ENCODE measurements around the gene WDPCP. TPM values are rescaled to one million over a fixed set of nuclear protein-coding genes. Genes with fewer than 3 reads are reported as not detected.
"Not testable (repeated sequence)": the region's sequence is repeated elsewhere in the genome, so short reads cannot be mapped to it uniquely, and the experiment has no call there.

The WDPCP gene
- polyA plus RNA-seq, 1 donor = 4.8 TPM

GRCh38 chr2:63573726-63574345 lies 14.4 kb downstream of the WDPCP start:
- not testable (repeated sequence) for H3K4me1 ChIP-seq (ENCODE audit: control insufficient read depth, insufficient read depth, low read length); H3K9me3 ChIP-seq (ENCODE audit: control insufficient read depth, low read depth, low read length); H3K27ac ChIP-seq (ENCODE audit: low read length); H3K36me3 ChIP-seq (ENCODE audit: control insufficient read depth, insufficient read depth, low read length); DNase-seq; H3K4me3 ChIP-seq (ENCODE audit: low read length); H3K27me3 ChIP-seq (ENCODE audit: control insufficient read depth, insufficient read depth, low read length)
- 96% methylated on average over 4 of the region's 13 CpGs for WGBS (ENCODE audit: insufficient coverage, low lambda C conversion rate)

GRCh38 chr2:63573026-63573425 lies 15.3 kb downstream of the WDPCP start:
- not testable (repeated sequence) for H3K9me3 ChIP-seq (ENCODE audit: control insufficient read depth, low read depth, low read length); H3K27ac ChIP-seq (ENCODE audit: low read length); H3K36me3 ChIP-seq (ENCODE audit: control insufficient read depth, insufficient read depth, low read length); H3K27me3 ChIP-seq (ENCODE audit: control insufficient read depth, insufficient read depth, low read length); H3K4me3 ChIP-seq (ENCODE audit: low read length); DNase-seq; H3K4me1 ChIP-seq (ENCODE audit: control insufficient read depth, insufficient read depth, low read length)
- no CpG with 5 or more reads among the region's 3 CpGs for WGBS (ENCODE audit: insufficient coverage, low lambda C conversion rate)

GRCh38 chr2:63572001-63572400 lies 16.3 kb downstream of the WDPCP start:
- H3K4me3 ChIP-seq (ENCODE audit: low read length) = no peak overlapping the region
- no peak overlapping the region for H3K27ac ChIP-seq (ENCODE audit: low read length)
- H3K27me3 ChIP-seq (ENCODE audit: control insufficient read depth, insufficient read depth, low read length) = no peaks in the 10 kb centered on the region
- WGBS (ENCODE audit: insufficient coverage, low lambda C conversion rate) = no CpG with 5 or more reads among the region's 2 CpGs
- no peaks in the 10 kb centered on the region for H3K4me1 ChIP-seq (ENCODE audit: control insufficient read depth, insufficient read depth, low read length)
- no peak for DNase-seq
- no peaks in the 10 kb centered on the region for H3K9me3 ChIP-seq (ENCODE audit: control insufficient read depth, low read depth, low read length)
- H3K36me3 ChIP-seq (ENCODE audit: control insufficient read depth, insufficient read depth, low read length) = no peaks in the 10 kb centered on the region

- Histone ChIP-seq H3K4me3 (ENCODE audit: low read length) (no peak overlapping the region), H3K27ac (ENCODE audit: low read length) (no peak overlapping the region), H3K36me3 (ENCODE audit: control insufficient read depth, insufficient read depth, low read length) (no peaks in the 10 kb centered on the region), H3K9me3 (ENCODE audit: control insufficient read depth, low read depth, low read length) (no peaks in the 10 kb centered on the region), H3K27me3 (ENCODE audit: control insufficient read depth, insufficient read depth, low read length) (no peaks in the 10 kb centered on the region), H3K4me1 (ENCODE audit: control insufficient read depth, insufficient read depth, low read length) (no peaks in the 10 kb centered on the region)
- WGBS (ENCODE audit: insufficient coverage, low lambda C conversion rate) = 100% methylated on average over 1 of the region's 2 CpGs
- DNase-seq = no peak
These were observed 17.0 kb downstream of the WDPCP start for GRCh38 chr2:63571291-63571690.

- DNase-seq = no peak
- Histone ChIP-seq H3K27ac (ENCODE audit: low read length) (no peak overlapping the region), H3K36me3 (ENCODE audit: control insufficient read depth, insufficient read depth, low read length) (no peaks in the 10 kb centered on the region), H3K4me3 (ENCODE audit: low read length) (no peak overlapping the region), H3K27me3 (ENCODE audit: control insufficient read depth, insufficient read depth, low read length) (no peaks in the 10 kb centered on the region), H3K4me1 (ENCODE audit: control insufficient read depth, insufficient read depth, low read length) (no peaks in the 10 kb centered on the region), H3K9me3 (ENCODE audit: control insufficient read depth, low read depth, low read length) (no peaks in the 10 kb centered on the region)
These were observed 18.5 kb downstream of the WDPCP start for GRCh38 chr2:63569740-63570139.

GRCh38 chr2:63562751-63563150 lies 25.5 kb downstream of the WDPCP start:
- H3K4me3 ChIP-seq (ENCODE audit: low read length) = no peak overlapping the region
- H3K9me3 ChIP-seq (ENCODE audit: control insufficient read depth, low read depth, low read length) = no peaks in the 10 kb centered on the region
- H3K27ac ChIP-seq (ENCODE audit: low read length) = no peak overlapping the region
- no peaks in the 10 kb centered on the region for H3K27me3 ChIP-seq (ENCODE audit: control insufficient read depth, insufficient read depth, low read length)
- no peak for DNase-seq
- no peaks in the 10 kb centered on the region for H3K36me3 ChIP-seq (ENCODE audit: control insufficient read depth, insufficient read depth, low read length)
- no peaks in the 10 kb centered on the region for H3K4me1 ChIP-seq (ENCODE audit: control insufficient read depth, insufficient read depth, low read length)

- not testable (repeated sequence) for H3K27me3 ChIP-seq (ENCODE audit: control insufficient read depth, insufficient read depth, low read length); H3K27ac ChIP-seq (ENCODE audit: low read length); H3K4me1 ChIP-seq (ENCODE audit: control insufficient read depth, insufficient read depth, low read length); DNase-seq; H3K36me3 ChIP-seq (ENCODE audit: control insufficient read depth, insufficient read depth, low read length); H3K9me3 ChIP-seq (ENCODE audit: control insufficient read depth, low read depth, low read length); H3K4me3 ChIP-seq (ENCODE audit: low read length)
- WGBS (ENCODE audit: insufficient coverage, low lambda C conversion rate) = no CpG with 5 or more reads among the region's 3 CpGs
These were observed 29.4 kb downstream of the WDPCP start for GRCh38 chr2:63558922-63559321.

GRCh38 chr2:63557819-63558218 lies 30.5 kb downstream of the WDPCP start:
- not testable (repeated sequence) for H3K4me1 ChIP-seq (ENCODE audit: control insufficient read depth, insufficient read depth, low read length); H3K9me3 ChIP-seq (ENCODE audit: control insufficient read depth, low read depth, low read length); DNase-seq; H3K4me3 ChIP-seq (ENCODE audit: low read length); H3K27ac ChIP-seq (ENCODE audit: low read length); H3K27me3 ChIP-seq (ENCODE audit: control insufficient read depth, insufficient read depth, low read length); H3K36me3 ChIP-seq (ENCODE audit: control insufficient read depth, insufficient read depth, low read length)

- DNase-seq = no peak
- Histone ChIP-seq H3K36me3 (ENCODE audit: control insufficient read depth, insufficient read depth, low read length) (no peaks in the 10 kb centered on the region), H3K4me1 (ENCODE audit: control insufficient read depth, insufficient read depth, low read length) (no peaks in the 10 kb centered on the region), H3K4me3 (ENCODE audit: low read length) (no peak overlapping the region), H3K27ac (ENCODE audit: low read length) (no peak overlapping the region), H3K9me3 (ENCODE audit: control insufficient read depth, low read depth, low read length) (no peaks in the 10 kb centered on the region), H3K27me3 (ENCODE audit: control insufficient read depth, insufficient read depth, low read length) (no peaks in the 10 kb centered on the region)
- 90% methylated on average over 3 of the region's 3 CpGs for WGBS (ENCODE audit: insufficient coverage, low lambda C conversion rate)
These were observed 32.3 kb downstream of the WDPCP start for GRCh38 chr2:63555931-63556330.

GRCh38 chr2:63555299-63555698 lies 33.0 kb downstream of the WDPCP start:
- Histone ChIP-seq H3K4me3 (ENCODE audit: low read length) (no peak overlapping the region), H3K4me1 (ENCODE audit: control insufficient read depth, insufficient read depth, low read length) (no peaks in the 10 kb centered on the region), H3K36me3 (ENCODE audit: control insufficient read depth, insufficient read depth, low read length) (no peaks in the 10 kb centered on the region), H3K27ac (ENCODE audit: low read length) (no peak overlapping the region), H3K27me3 (ENCODE audit: control insufficient read depth, insufficient read depth, low read length) (no peaks in the 10 kb centered on the region), H3K9me3 (ENCODE audit: control insufficient read depth, low read depth, low read length) (no peaks in the 10 kb centered on the region)
- no peak for DNase-seq
- no CpG with 5 or more reads among the region's 7 CpGs for WGBS (ENCODE audit: insufficient coverage, low lambda C conversion rate)

- DNase-seq = no peak
- no peak overlapping the region for H3K27ac ChIP-seq (ENCODE audit: low read length)
- H3K9me3 ChIP-seq (ENCODE audit: control insufficient read depth, low read depth, low read length) = no peaks in the 10 kb centered on the region
- H3K4me3 ChIP-seq (ENCODE audit: low read length) = no peak overlapping the region
- no peaks in the 10 kb centered on the region for H3K36me3 ChIP-seq (ENCODE audit: control insufficient read depth, insufficient read depth, low read length)
- no peaks in the 10 kb centered on the region for H3K27me3 ChIP-seq (ENCODE audit: control insufficient read depth, insufficient read depth, low read length)
- no peaks in the 10 kb centered on the region for H3K4me1 ChIP-seq (ENCODE audit: control insufficient read depth, insufficient read depth, low read length)
- WGBS (ENCODE audit: insufficient coverage, low lambda C conversion rate) = 100% methylated on average over 1 of the region's 4 CpGs
These were observed 35.2 kb downstream of the WDPCP start for GRCh38 chr2:63553049-63553448.
